Measurements from ENCODE around the gene RAB34. TPM values are rescaled to one million over a fixed set of nuclear protein-coding genes. Genes with fewer than 3 reads are reported as not detected.
A peak's percentile ranks its signal among the peaks of the same experiment; 100 is the strongest.

Gene RAB34
- polyA plus RNA-seq (ENCODE audit: insufficient read length in 4 of 4): 100 to 1,000 TPM; 178 to 196 (median 186) TPM

- DNase-seq (ENCODE audit: low read depth in 4 of 4, low spot score in 3 of 4): peak; percentile 84 to 87 (median 85)
Observed at GRCh38 chr17:28717578-28718332, at the start of gene RAB34. TSS of gene RAB34 (minus strand) at chr17:28717868. CDS start at chr17:28717266, 602 bp downstream.

GRCh38 chr17:28765038-28765437 is 47.4 kb upstream of the RAB34 start:
- DNase-seq (ENCODE audit: low read depth in 4 of 4, low spot score in 3 of 4): no peak

GRCh38 chr17:28763804-28764266 is 46.2 kb upstream of the RAB34 start:
- peak in 1 of 4 donors; percentile 47 for DNase-seq (ENCODE audit: low read depth in 4 of 4, low spot score in 3 of 4)

GRCh38 chr17:28763137-28763799 is 45.6 kb upstream of the RAB34 start:
- no peak for DNase-seq (ENCODE audit: low read depth in 4 of 4, low spot score in 3 of 4)

GRCh38 chr17:28760601-28761562 is 43.2 kb upstream of the RAB34 start:
- DNase-seq (ENCODE audit: low read depth in 4 of 4, low spot score in 3 of 4): no peak

GRCh38 chr17:28759256-28759865 is 41.7 kb upstream of the RAB34 start:
- no peak for DNase-seq (ENCODE audit: low read depth in 4 of 4, low spot score in 3 of 4)

- DNase-seq (ENCODE audit: low read depth in 4 of 4, low spot score in 3 of 4): no peak
Observed at GRCh38 chr17:28758411-28759121, 40.9 kb upstream of the RAB34 start.

GRCh38 chr17:28756049-28756804 is 38.6 kb upstream of the RAB34 start:
- DNase-seq (ENCODE audit: low read depth in 4 of 4, low spot score in 3 of 4): no peak

- DNase-seq (ENCODE audit: low read depth in 4 of 4, low spot score in 3 of 4): no peak
Observed at GRCh38 chr17:28755486-28755885, 37.8 kb upstream of the RAB34 start.

- no peak for DNase-seq (ENCODE audit: low read depth in 4 of 4, low spot score in 3 of 4)
Observed at GRCh38 chr17:28751600-28752366, 34.1 kb upstream of the RAB34 start.

- DNase-seq (ENCODE audit: low read depth in 4 of 4, low spot score in 3 of 4): peak in 3 of 4 donors; percentile 83 to 88 (median 87)
Observed at GRCh38 chr17:28750178-28751047, 32.7 kb upstream of the RAB34 start.

- DNase-seq (ENCODE audit: low read depth in 4 of 4, low spot score in 3 of 4): no peak
Observed at GRCh38 chr17:28749516-28750177, 32.0 kb upstream of the RAB34 start.

- DNase-seq (ENCODE audit: low read depth in 4 of 4, low spot score in 3 of 4): no peak
Observed at GRCh38 chr17:28748852-28749515, 31.3 kb upstream of the RAB34 start.

- no peak for DNase-seq (ENCODE audit: low read depth in 4 of 4, low spot score in 3 of 4)
Observed at GRCh38 chr17:28747801-28748750, 30.4 kb upstream of the RAB34 start.

Measured in right renal pelvis (tissue), 4 donors.